Hepatocyte (in vitro differentiated cells): ENCODE results near the gene SBNO1.

Experiments
- EZH2 ChIP-seq: fragments of 200-600 bp; sonication (generic); IDR thresholded peaks from 2 replicates; pipeline ENCODE4 v1.6.1; 2016; ENCODE audit warnings: antibody characterized with exemption, mild to moderate bottlenecking, borderline replicate concordance
- EZH2phosphoT487 ChIP-seq: fragments of 200-600 bp; sonication (generic); IDR thresholded peaks from one replicate; pipeline ENCODE4 v1.6.1; 2018; ENCODE audit warnings: antibody characterized with exemption, mild to moderate bottlenecking, low read depth, moderate library complexity; ENCODE audit not compliant: unreplicated experiment, severe bottlenecking
- TF ChIP-seq, protein P1 (sequence below): fragments of 200-600 bp; sonication (generic); IDR thresholded peaks from 2 replicates; pipeline ENCODE4 v1.5.1; 2016; ENCODE audit warnings: antibody characterized with exemption, mild to moderate bottlenecking; ENCODE audit not compliant: poor library complexity

DNA sequence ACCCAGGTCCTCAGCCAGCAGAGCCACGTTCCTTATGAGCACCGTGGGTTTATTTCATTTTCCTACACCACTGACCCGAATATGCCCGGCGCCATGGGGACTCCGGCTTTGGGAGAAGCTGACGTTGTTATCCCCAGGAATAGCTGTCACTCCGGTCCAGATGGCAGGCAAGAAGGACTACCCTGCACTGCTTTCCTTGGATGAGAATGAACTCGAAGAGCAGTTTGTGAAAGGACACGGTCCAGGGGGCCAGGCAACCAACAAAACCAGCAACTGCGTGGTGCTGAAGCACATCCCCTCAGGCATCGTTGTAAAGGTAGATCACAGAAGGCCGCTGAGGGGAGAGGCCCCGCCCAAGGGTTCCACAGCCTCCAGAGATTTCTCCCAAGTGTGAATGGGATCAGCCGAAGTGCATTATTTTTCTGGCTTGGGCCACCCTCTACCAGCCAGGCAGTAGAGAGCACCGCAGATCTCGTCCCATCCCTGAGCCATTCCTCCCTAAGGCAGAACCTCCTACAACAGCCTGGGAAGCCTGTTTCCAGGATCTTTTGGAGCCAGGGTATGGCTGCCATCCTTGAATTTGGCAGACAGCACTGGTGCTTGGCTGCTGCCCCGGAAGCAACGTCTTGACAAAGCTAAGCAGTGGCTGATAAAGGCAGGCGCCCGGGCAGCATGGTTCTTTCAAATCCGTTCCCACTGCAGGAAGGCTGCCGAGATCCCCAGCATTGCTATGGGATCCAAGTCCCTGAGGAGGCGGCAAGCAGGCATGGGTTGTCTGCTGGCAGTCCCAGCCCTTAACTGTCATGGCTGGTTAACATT lies 110.8 kb downstream of the SBNO1 start:
- TF ChIP-seq, protein P1, sequence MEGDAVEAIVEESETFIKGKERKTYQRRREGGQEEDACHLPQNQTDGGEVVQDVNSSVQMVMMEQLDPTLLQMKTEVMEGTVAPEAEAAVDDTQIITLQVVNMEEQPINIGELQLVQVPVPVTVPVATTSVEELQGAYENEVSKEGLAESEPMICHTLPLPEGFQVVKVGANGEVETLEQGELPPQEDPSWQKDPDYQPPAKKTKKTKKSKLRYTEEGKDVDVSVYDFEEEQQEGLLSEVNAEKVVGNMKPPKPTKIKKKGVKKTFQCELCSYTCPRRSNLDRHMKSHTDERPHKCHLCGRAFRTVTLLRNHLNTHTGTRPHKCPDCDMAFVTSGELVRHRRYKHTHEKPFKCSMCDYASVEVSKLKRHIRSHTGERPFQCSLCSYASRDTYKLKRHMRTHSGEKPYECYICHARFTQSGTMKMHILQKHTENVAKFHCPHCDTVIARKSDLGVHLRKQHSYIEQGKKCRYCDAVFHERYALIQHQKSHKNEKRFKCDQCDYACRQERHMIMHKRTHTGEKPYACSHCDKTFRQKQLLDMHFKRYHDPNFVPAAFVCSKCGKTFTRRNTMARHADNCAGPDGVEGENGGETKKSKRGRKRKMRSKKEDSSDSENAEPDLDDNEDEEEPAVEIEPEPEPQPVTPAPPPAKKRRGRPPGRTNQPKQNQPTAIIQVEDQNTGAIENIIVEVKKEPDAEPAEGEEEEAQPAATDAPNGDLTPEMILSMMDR = no peak
- TF ChIP-seq EZH2phosphoT487 (no peak), EZH2 (no peak)
